Left lung (tissue), 10 donors: ENCODE data around the gene AP2B1. TPM values are rescaled to one million over a fixed set of nuclear protein-coding genes. Genes with fewer than 3 reads are reported as not detected.

Source experiments
- ATAC-seq: fragments of 200-7000 bp; cut with Tn5 transposase; one replicate; pipeline ENCODE4 v1.9.1; 2020; ENCODE audit warnings: moderate library complexity
- DNase-seq, 4 donors: peaks; one replicate each; pipeline ENCODE4 v3.0.0-alpha.2; 2013 to 2020
- H3K27ac ChIP-seq, 2 donors: fragments of 200-600 bp; sonication (generic) in 1 of 2; one replicate each; pipeline versions ENCODE4 v1.5.0 to v1.8.0; 2020 to 2021
- H3K27me3 ChIP-seq, 2 donors: fragments of 200-600 bp; sonication (generic) in 1 of 2; one replicate each; pipeline versions ENCODE4 v1.5.0 to v1.8.0; 2020 to 2021
- H3K36me3 ChIP-seq, 2 donors: fragments of 200-600 bp; sonication (generic) in 1 of 2; one replicate each; pipeline versions ENCODE4 v1.5.0 to v1.8.0; 2020 to 2021
- H3K4me1 ChIP-seq, 2 donors: fragments of 200-600 bp; one replicate each; pipeline ENCODE4 v1.8.0; 2021
- H3K4me3 ChIP-seq, 2 donors: fragments of 200-600 bp; sonication (generic) in 1 of 2; one replicate each; pipeline versions ENCODE4 v1.5.0 to v1.8.0; 2020 to 2021; ENCODE audit warnings: mild to moderate bottlenecking in 1 of 2
- H3K9me3 ChIP-seq, 2 donors: fragments of 200-600 bp; sonication (generic) in 1 of 2; one replicate each; pipeline versions ENCODE4 v1.5.0 to v1.8.0; 2020 to 2021
- intact Hi-C, 2 donors: fragments of 100-400 bp; cut with DNase I; formaldehyde crosslinking; loops; one replicate each; pipeline versions ENCODE4 v1.11.2 to v1.14.2; 2022
- polyA plus RNA-seq, 6 donors: library from polyadenylated mRNA; unstranded; fragments of 120-200 nt; gene quantifications; one replicate each; pipeline ENCODE4 v1.2.1, GENCODE V29; 2013; ENCODE audit not compliant: insufficient read length in 6 of 6
- total RNA-seq, 2 donors: library from RNA; stranded (reverse); fragmentation: NEBNext Ultra II Directional; extraction: Animal tissue kit (Norgen Biotek cat#: 25700); gene quantifications; one replicate each; pipeline ENCODE4 v1.2.1, GENCODE V29; 2021
- TF ChIP-seq, protein P1 (sequence below), 2 donors: fragments of 200-600 bp; sonication (generic) in 1 of 2; IDR thresholded peaks; one replicate each; pipeline versions ENCODE4 v1.5.0 to v1.8.0; 2021; ENCODE audit warnings: antibody characterized with exemption in 2 of 2
- donor health status: DM: no; HTN: yes; CAD: no.
- donor health status: DM: no; HTN: no; CAD: no.

AP2B1 gene
- total and polyA plus RNA-seq, 8 donors = 132 to 195 (median 154) TPM

GRCh38 chr17:35653619-35654361 is 66.7 kb downstream of the AP2B1 start:
- no peak overlapping the region for H3K27ac ChIP-seq
- DNase-seq (no peak), ATAC-seq (no peak)
- intact Hi-C loops = no loop called here
- TF ChIP-seq, protein P1, sequence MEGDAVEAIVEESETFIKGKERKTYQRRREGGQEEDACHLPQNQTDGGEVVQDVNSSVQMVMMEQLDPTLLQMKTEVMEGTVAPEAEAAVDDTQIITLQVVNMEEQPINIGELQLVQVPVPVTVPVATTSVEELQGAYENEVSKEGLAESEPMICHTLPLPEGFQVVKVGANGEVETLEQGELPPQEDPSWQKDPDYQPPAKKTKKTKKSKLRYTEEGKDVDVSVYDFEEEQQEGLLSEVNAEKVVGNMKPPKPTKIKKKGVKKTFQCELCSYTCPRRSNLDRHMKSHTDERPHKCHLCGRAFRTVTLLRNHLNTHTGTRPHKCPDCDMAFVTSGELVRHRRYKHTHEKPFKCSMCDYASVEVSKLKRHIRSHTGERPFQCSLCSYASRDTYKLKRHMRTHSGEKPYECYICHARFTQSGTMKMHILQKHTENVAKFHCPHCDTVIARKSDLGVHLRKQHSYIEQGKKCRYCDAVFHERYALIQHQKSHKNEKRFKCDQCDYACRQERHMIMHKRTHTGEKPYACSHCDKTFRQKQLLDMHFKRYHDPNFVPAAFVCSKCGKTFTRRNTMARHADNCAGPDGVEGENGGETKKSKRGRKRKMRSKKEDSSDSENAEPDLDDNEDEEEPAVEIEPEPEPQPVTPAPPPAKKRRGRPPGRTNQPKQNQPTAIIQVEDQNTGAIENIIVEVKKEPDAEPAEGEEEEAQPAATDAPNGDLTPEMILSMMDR (IDR thresholded peaks at IDR 0.05) = no peak
- H3K36me3 ChIP-seq = peaks cover 0 to 71% of the 10 kb centered on the region in 2 donors
- no peaks in the 10 kb centered on the region for H3K9me3 ChIP-seq
- no peaks in the 10 kb centered on the region for H3K4me1 ChIP-seq
- H3K4me3 ChIP-seq = no peak overlapping the region
- H3K27me3 ChIP-seq = no peaks in the 10 kb centered on the region

- intact Hi-C loops = no loop called here
- Histone ChIP-seq H3K4me1 (no peaks in the 10 kb centered on the region), H3K4me3 (no peak overlapping the region), H3K27me3 (no peaks in the 10 kb centered on the region), H3K27ac (no peak overlapping the region), H3K36me3 (peaks cover 0 to 75% of the 10 kb centered on the region in 2 donors), H3K9me3 (no peaks in the 10 kb centered on the region)
- ATAC-seq (no peak), DNase-seq (no peak)
- TF ChIP-seq, protein P1 (IDR thresholded peaks at IDR 0.05) = no peak
These were observed 68.2 kb downstream of the AP2B1 start for GRCh38 chr17:35655303-35655702.

- DNase-seq = no peak
- Histone ChIP-seq H3K4me3 (no peak overlapping the region), H3K27ac (no peak overlapping the region), H3K9me3 (no peaks in the 10 kb centered on the region), H3K36me3 (peaks cover 0 to 84% of the 10 kb centered on the region in 2 donors), H3K27me3 (no peaks in the 10 kb centered on the region), H3K4me1 (no peaks in the 10 kb centered on the region)
- intact Hi-C loops = no loop called here
- no peak for ATAC-seq
- TF ChIP-seq, protein P1 (IDR thresholded peaks at IDR 0.05) = no peak
These were observed 73.8 kb downstream of the AP2B1 start for GRCh38 chr17:35660902-35661301.

DNA sequence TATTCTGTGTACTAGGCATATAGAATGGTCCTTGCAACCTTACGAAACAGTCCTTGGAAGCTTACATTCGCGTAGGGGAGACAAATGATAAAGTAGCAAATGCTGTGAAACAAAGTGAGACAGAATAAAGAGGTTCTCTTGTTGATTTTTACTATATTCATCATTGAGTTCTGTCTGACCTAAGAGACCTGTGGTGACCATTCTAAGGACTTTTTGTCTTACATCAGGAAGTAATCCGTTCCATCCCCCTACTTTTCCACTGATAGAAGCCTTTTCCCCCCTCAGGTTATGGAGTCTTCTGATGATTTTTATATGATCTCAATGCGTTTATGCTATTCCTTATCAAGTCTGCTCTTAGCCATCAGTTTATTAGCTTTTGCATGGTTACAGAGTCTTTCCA is 77.6 kb downstream of the AP2B1 start:
- no peaks in the 10 kb centered on the region for H3K9me3 ChIP-seq
- intact Hi-C loops = no loop called here
- peaks cover 0 to 82% of the 10 kb centered on the region in 2 donors for H3K36me3 ChIP-seq
- no peak overlapping the region for H3K27ac ChIP-seq
- no peaks in the 10 kb centered on the region for H3K27me3 ChIP-seq
- TF ChIP-seq, protein P1 (IDR thresholded peaks at IDR 0.05) = no peak
- DNase-seq = no peak
- ATAC-seq = no peak
- H3K4me3 ChIP-seq = no peak overlapping the region
- H3K4me1 ChIP-seq = no peaks in the 10 kb centered on the region

DNA sequence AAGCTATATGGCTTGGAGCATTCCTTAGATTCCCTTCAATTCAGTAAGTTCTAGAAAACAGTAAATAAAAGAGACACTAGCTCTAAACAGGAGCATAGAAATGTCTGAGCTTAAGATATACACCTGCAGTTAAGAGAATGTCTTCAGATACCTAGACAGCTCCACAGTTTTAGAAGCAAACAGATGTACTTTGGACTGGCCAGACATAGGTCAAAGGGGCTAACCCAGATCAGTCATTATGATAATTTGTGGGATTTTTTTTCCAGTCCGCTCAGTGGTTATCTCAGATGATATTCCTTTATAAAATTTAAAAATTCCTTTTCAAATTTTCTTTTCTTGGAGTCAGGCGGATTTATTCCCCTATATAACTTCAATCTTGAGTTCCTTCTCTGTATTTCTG is 78.5 kb downstream of the AP2B1 start:
- ATAC-seq (no peak), DNase-seq (no peak)
- no peak overlapping the region for H3K4me3 ChIP-seq
- intact Hi-C loops = no loop called here
- H3K4me1 ChIP-seq = no peaks in the 10 kb centered on the region
- TF ChIP-seq, protein P1 (IDR thresholded peaks at IDR 0.05) = no peak
- H3K36me3 ChIP-seq = peaks cover 0 to 78% of the 10 kb centered on the region in 2 donors
- no peaks in the 10 kb centered on the region for H3K27me3 ChIP-seq
- H3K9me3 ChIP-seq = no peaks in the 10 kb centered on the region
- H3K27ac ChIP-seq = no peak overlapping the region
